Spleen (tissue), 7 donors: ENCODE measurements around the gene CFAP58.

Source experiments
- POLR2AphosphoS5 ChIP-seq, 3 donors: sonication (generic); formaldehyde crosslinking; IDR thresholded peaks; one replicate each; pipeline ENCODE4 v1.5.1; 2017; ENCODE audit warnings: antibody characterized with exemption in 3 of 3
- TF ChIP-seq, protein P1 (sequence below), 11 experiments: fragments of 200-600 bp in 7 of 11; fragments of 450-650 bp in 4 of 11; sonication (generic) in 4 of 11; IDR thresholded peaks in 8 of 11; conservative IDR thresholded peaks in 3 of 11; 1 replicate in 7 of 11; 2 replicates in 4 of 11; pipeline versions ENCODE4 v1.4.0 to v1.8.0; 2016 to 2021; ENCODE audit warnings: antibody characterized with exemption in 11 of 11, inconsistent platforms in 4 of 11, mild to moderate bottlenecking in 1 of 11
- donor health status: DM: no; HTN: no; CAD: no; lungs with moderate emphysema.
- donor health status: DM: no; HTN: no; CAD: no.
- donor health status: DM: no; HTN: no; CAD: no.

GRCh38 chr10:104323760-104324201, 29.9 kb upstream of the CFAP58 start:
- TF ChIP-seq, protein P1, sequence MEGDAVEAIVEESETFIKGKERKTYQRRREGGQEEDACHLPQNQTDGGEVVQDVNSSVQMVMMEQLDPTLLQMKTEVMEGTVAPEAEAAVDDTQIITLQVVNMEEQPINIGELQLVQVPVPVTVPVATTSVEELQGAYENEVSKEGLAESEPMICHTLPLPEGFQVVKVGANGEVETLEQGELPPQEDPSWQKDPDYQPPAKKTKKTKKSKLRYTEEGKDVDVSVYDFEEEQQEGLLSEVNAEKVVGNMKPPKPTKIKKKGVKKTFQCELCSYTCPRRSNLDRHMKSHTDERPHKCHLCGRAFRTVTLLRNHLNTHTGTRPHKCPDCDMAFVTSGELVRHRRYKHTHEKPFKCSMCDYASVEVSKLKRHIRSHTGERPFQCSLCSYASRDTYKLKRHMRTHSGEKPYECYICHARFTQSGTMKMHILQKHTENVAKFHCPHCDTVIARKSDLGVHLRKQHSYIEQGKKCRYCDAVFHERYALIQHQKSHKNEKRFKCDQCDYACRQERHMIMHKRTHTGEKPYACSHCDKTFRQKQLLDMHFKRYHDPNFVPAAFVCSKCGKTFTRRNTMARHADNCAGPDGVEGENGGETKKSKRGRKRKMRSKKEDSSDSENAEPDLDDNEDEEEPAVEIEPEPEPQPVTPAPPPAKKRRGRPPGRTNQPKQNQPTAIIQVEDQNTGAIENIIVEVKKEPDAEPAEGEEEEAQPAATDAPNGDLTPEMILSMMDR (IDR thresholded peaks at IDR 0.05 in 8 of 11, conservative IDR thresholded peaks at IDR 0.05 in 3 of 11): no peak
- TF ChIP-seq POLR2AphosphoS5 (IDR thresholded peaks at IDR 0.05): no peak
